Neutrophil (primary cell): ENCODE results near the gene CNTD1.

Experiments
- H3K27ac ChIP-seq: fragments of 200-600 bp; sonication (generic); 2 replicates; pipeline ENCODE4 v1.5.1; 2016; ENCODE audit warnings: mild to moderate bottlenecking, moderate library complexity
- H3K27me3 ChIP-seq: fragments of 200-600 bp; sonication (generic); 2 replicates; pipeline ENCODE4 v1.6.0; 2016; ENCODE audit warnings: mild to moderate bottlenecking
- H3K36me3 ChIP-seq: fragments of 200-600 bp; sonication (generic); 2 replicates; pipeline ENCODE4 v1.5.1; 2017
- H3K4me1 ChIP-seq, 2 experiments: fragments of 200-600 bp in 1 of 2; sonication (generic) in 1 of 2; 1 replicate in 1 of 2; 2 replicates in 1 of 2; pipeline versions ENCODE4 v1.5.1 to v1.6.1; 2013 to 2016; ENCODE audit warnings: low read depth in 1 of 2, low read length in 1 of 2, mild to moderate bottlenecking in 1 of 2, moderate library complexity in 1 of 2; ENCODE audit not compliant: control insufficient read depth in 1 of 2, insufficient read depth in 1 of 2
- H3K4me3 ChIP-seq, 2 experiments: fragments of 200-600 bp in 1 of 2; sonication (generic) in 1 of 2; 1 replicate in 1 of 2; 2 replicates in 1 of 2; pipeline ENCODE4 v1.5.1; 2013 to 2016; ENCODE audit warnings: low read depth in 1 of 2, low read length in 1 of 2, mild to moderate bottlenecking in 1 of 2, moderate library complexity in 1 of 2
- H3K9me3 ChIP-seq: fragments of 200-600 bp; sonication (generic); 2 replicates; pipeline ENCODE4 v1.5.1; 2016
- CTCF ChIP-seq: fragments of 200-600 bp; sonication (generic); IDR thresholded peaks from 2 replicates; pipeline ENCODE4 v1.5.1; 2016; ENCODE audit warnings: antibody characterized with exemption

CNTD1 gene

GRCh38 chr17:42819939-42820535 is 21.4 kb downstream of the CNTD1 start:
- H3K36me3 ChIP-seq, result peaks cover 73% of the 10 kb centered on the region
- no peak overlapping the region for H3K27ac ChIP-seq
- no peaks in the 10 kb centered on the region for H3K27me3 ChIP-seq
- H3K4me1 ChIP-seq, result peaks cover 11 to 16% of the 10 kb centered on the region in 2 experiments
- no peak overlapping the region for H3K4me3 ChIP-seq
- no peaks in the 10 kb centered on the region for H3K9me3 ChIP-seq
- peak; percentile 63 for TF ChIP-seq CTCF

- Histone ChIP-seq H3K36me3 (peaks cover 62% of the 10 kb centered on the region), H3K4me1 (peaks cover 11 to 16% of the 10 kb centered on the region in 2 experiments), H3K4me3 (no peak overlapping the region), H3K9me3 (no peaks in the 10 kb centered on the region), H3K27ac (no peak overlapping the region), H3K27me3 (no peaks in the 10 kb centered on the region)
- TF ChIP-seq CTCF, result no peak
These were observed 22.5 kb downstream of the CNTD1 start for GRCh38 chr17:42821176-42821575.

- no peak overlapping the region for H3K27ac ChIP-seq
- H3K4me3 ChIP-seq, result no peak overlapping the region
- H3K9me3 ChIP-seq, result no peaks in the 10 kb centered on the region
- no peak for TF ChIP-seq CTCF
- H3K36me3 ChIP-seq, result no peaks in the 10 kb centered on the region
- H3K4me1 ChIP-seq, result peaks cover 13 to 17% of the 10 kb centered on the region in 2 experiments
- H3K27me3 ChIP-seq, result peaks cover 24% of the 10 kb centered on the region
These were observed 28.8 kb downstream of the CNTD1 start for GRCh38 chr17:42827472-42827871.

GRCh38 chr17:42830971-42831370 is 32.3 kb downstream of the CNTD1 start:
- Histone ChIP-seq H3K4me3 (no peak overlapping the region), H3K27me3 (peaks cover 24% of the 10 kb centered on the region), H3K27ac (no peak overlapping the region), H3K9me3 (no peaks in the 10 kb centered on the region), H3K36me3 (peaks cover under 1% of the 10 kb centered on the region), H3K4me1 (peaks cover 32 to 33% of the 10 kb centered on the region in 2 experiments)
- no peak for TF ChIP-seq CTCF

- Histone ChIP-seq H3K4me3 (peak overlapping the region; percentile 93 to 98), H3K4me1 (peaks cover 40% of the 10 kb centered on the region in 2 experiments), H3K27me3 (peaks cover 19% of the 10 kb centered on the region), H3K9me3 (no peaks in the 10 kb centered on the region), H3K36me3 (peaks cover 14% of the 10 kb centered on the region), H3K27ac (peak overlapping the region; percentile 94)
- no peak for TF ChIP-seq CTCF
These were observed 33.7 kb downstream of the CNTD1 start for GRCh38 chr17:42832213-42832933.
